ENCODE results near the gene GATA2. TPM values are rescaled to one million over a fixed set of nuclear protein-coding genes. Genes with fewer than 3 reads are reported as not detected.

Gene GATA2
- total RNA-seq, 2 donors from 2014 or later = 4.0 to 9.7 TPM

- Mint-ChIP-seq H3K36me3 (ENCODE audit: low read depth) (peaks cover 9% of the 10 kb centered on the region), H3K27me3 (peaks cover 67% of the 10 kb centered on the region), H3K4me1 (peaks cover 14% of the 10 kb centered on the region), H3K4me3 (no peak overlapping the region), H3K27ac (no peak overlapping the region)
- DNase-seq (no peak), ATAC-seq (no peak)
- H3K9me3 ChIP-seq (ENCODE audit: control insufficient read depth, low read length, poor library complexity, severe bottlenecking) = no peaks in the 10 kb centered on the region
Measured at GRCh38 chr3:128470134-128470899, 22.7 kb downstream of the GATA2 start.

- no peak for DNase-seq
- Mint-ChIP-seq H3K4me3 (no peak overlapping the region), H3K36me3 (ENCODE audit: low read depth) (peaks cover 11% of the 10 kb centered on the region), H3K27me3 (peaks cover 65% of the 10 kb centered on the region), H3K4me1 (peaks cover 16% of the 10 kb centered on the region), H3K27ac (no peak overlapping the region)
- ATAC-seq = no peak
- H3K9me3 ChIP-seq (ENCODE audit: control insufficient read depth, low read length, poor library complexity, severe bottlenecking) = no peaks in the 10 kb centered on the region
Measured at GRCh38 chr3:128469556-128469955, 23.4 kb downstream of the GATA2 start.

- no peaks in the 10 kb centered on the region for H3K9me3 ChIP-seq (ENCODE audit: control insufficient read depth, low read length, poor library complexity, severe bottlenecking)
- no peak overlapping the region for H3K27ac Mint-ChIP-seq
- ATAC-seq = no peak
Measured at GRCh38 chr3:128468791-128469527, 24.0 kb downstream of the GATA2 start.

GRCh38 chr3:128468285-128468790, 24.7 kb downstream of the GATA2 start:
- DNase-seq (no peak), ATAC-seq (no peak)
- Mint-ChIP-seq H3K27ac (peak overlapping the region; percentile 2), H3K36me3 (ENCODE audit: low read depth) (peaks cover 11% of the 10 kb centered on the region), H3K4me3 (no peak overlapping the region), H3K27me3 (peaks cover 62% of the 10 kb centered on the region), H3K4me1 (peaks cover 15% of the 10 kb centered on the region)
- H3K9me3 ChIP-seq (ENCODE audit: control insufficient read depth, low read length, poor library complexity, severe bottlenecking) = no peaks in the 10 kb centered on the region

More at GRCh38 chr3:128468791-128469527, 24.0 kb downstream of the GATA2 start:
- no peak for DNase-seq
- Mint-ChIP-seq H3K27me3 (peaks cover 65% of the 10 kb centered on the region), H3K4me3 (no peak overlapping the region), H3K4me1 (peaks cover 18% of the 10 kb centered on the region), H3K36me3 (ENCODE audit: low read depth) (peaks cover 11% of the 10 kb centered on the region)

- Mint-ChIP-seq H3K4me3 (no peak within 1 kb of the TSS), H3K4me1 (peaks cover 12% of the 10 kb centered on the region), H3K27ac (peak within 1 kb of the TSS; percentile 2), H3K27me3 (peaks cover 54% of the 10 kb centered on the region), H3K36me3 (ENCODE audit: low read depth) (peaks cover 11% of the 10 kb centered on the region)
- ATAC-seq = peak; percentile 85
- DNase-seq = no peak
- no peaks in the 10 kb centered on the region for H3K9me3 ChIP-seq (ENCODE audit: control insufficient read depth, low read length, poor library complexity, severe bottlenecking)
Measured at GRCh38 chr3:128466840-128467541, 26.0 kb downstream of the GATA2 start, which contains the start of gene DNAJB8. Gene DNAJB8 (minus strand): TSS chr3:128466890. CDS start chr3:128463245, 3,645 bp downstream.

- H3K36me3 Mint-ChIP-seq (ENCODE audit: low read depth) = peaks cover 8% of the 10 kb centered on the region
- ATAC-seq = no peak
- no peak overlapping the region for H3K27ac Mint-ChIP-seq
Measured at GRCh38 chr3:128464702-128465101, 28.3 kb downstream of the GATA2 start.

GRCh38 chr3:128464188-128464587, 28.8 kb downstream of the GATA2 start:
- Mint-ChIP-seq H3K36me3 (ENCODE audit: low read depth) (peaks cover 8% of the 10 kb centered on the region), H3K27ac (no peak overlapping the region)
- ATAC-seq = no peak

More at GRCh38 chr3:128464702-128465101, 28.3 kb downstream of the GATA2 start:
- peaks cover 50% of the 10 kb centered on the region for H3K27me3 Mint-ChIP-seq
- H3K9me3 ChIP-seq (ENCODE audit: control insufficient read depth, low read length, poor library complexity, severe bottlenecking) = no peaks in the 10 kb centered on the region
- peaks cover 12% of the 10 kb centered on the region for H3K4me1 Mint-ChIP-seq
- H3K4me3 Mint-ChIP-seq = no peak overlapping the region
- DNase-seq = no peak

GRCh38 chr3:128463771-128464170, 29.2 kb downstream of the GATA2 start:
- no peak for ATAC-seq
- no peak for DNase-seq
- no peaks in the 10 kb centered on the region for H3K9me3 ChIP-seq (ENCODE audit: control insufficient read depth, low read length, poor library complexity, severe bottlenecking)
- H3K27ac Mint-ChIP-seq = no peak overlapping the region
- peaks cover 12% of the 10 kb centered on the region for H3K4me1 Mint-ChIP-seq
- peaks cover 53% of the 10 kb centered on the region for H3K27me3 Mint-ChIP-seq
- H3K4me3 Mint-ChIP-seq = no peak overlapping the region
- H3K36me3 Mint-ChIP-seq (ENCODE audit: low read depth) = peaks cover 8% of the 10 kb centered on the region

More at GRCh38 chr3:128464188-128464587, 28.8 kb downstream of the GATA2 start:
- peaks cover 12% of the 10 kb centered on the region for H3K4me1 Mint-ChIP-seq
- no peaks in the 10 kb centered on the region for H3K9me3 ChIP-seq (ENCODE audit: control insufficient read depth, low read length, poor library complexity, severe bottlenecking)
- no peak for DNase-seq
- H3K4me3 Mint-ChIP-seq = no peak overlapping the region
- peaks cover 50% of the 10 kb centered on the region for H3K27me3 Mint-ChIP-seq

GRCh38 chr3:128463354-128463753, 29.6 kb downstream of the GATA2 start:
- Mint-ChIP-seq H3K27ac (no peak overlapping the region), H3K27me3 (peaks cover 54% of the 10 kb centered on the region), H3K4me1 (peaks cover 12% of the 10 kb centered on the region), H3K36me3 (ENCODE audit: low read depth) (peaks cover 8% of the 10 kb centered on the region), H3K4me3 (no peak overlapping the region)
- ATAC-seq (no peak), DNase-seq (no peak)
- H3K9me3 ChIP-seq (ENCODE audit: control insufficient read depth, low read length, poor library complexity, severe bottlenecking) = no peaks in the 10 kb centered on the region

GRCh38 chr3:128462931-128463330, 30.1 kb downstream of the GATA2 start:
- Mint-ChIP-seq H3K27ac (no peak overlapping the region), H3K36me3 (ENCODE audit: low read depth) (peaks cover 8% of the 10 kb centered on the region), H3K4me1 (peaks cover 12% of the 10 kb centered on the region), H3K27me3 (peaks cover 55% of the 10 kb centered on the region), H3K4me3 (no peak overlapping the region)
- ATAC-seq (no peak), DNase-seq (no peak)
- H3K9me3 ChIP-seq (ENCODE audit: control insufficient read depth, low read length, poor library complexity, severe bottlenecking) = no peaks in the 10 kb centered on the region

- H3K27ac Mint-ChIP-seq = no peak overlapping the region
Measured at GRCh38 chr3:128462341-128462910, 30.6 kb downstream of the GATA2 start.

GRCh38 chr3:128461731-128462130, 31.3 kb downstream of the GATA2 start:
- DNase-seq (no peak), ATAC-seq (no peak)
- H3K36me3 Mint-ChIP-seq (ENCODE audit: low read depth) = peaks cover 4% of the 10 kb centered on the region
- H3K27ac Mint-ChIP-seq = no peak overlapping the region
- H3K27me3 Mint-ChIP-seq = peaks cover 55% of the 10 kb centered on the region
- no peak overlapping the region for H3K4me3 Mint-ChIP-seq
- no peaks in the 10 kb centered on the region for H3K9me3 ChIP-seq (ENCODE audit: control insufficient read depth, low read length, poor library complexity, severe bottlenecking)
- H3K4me1 Mint-ChIP-seq = peaks cover 5% of the 10 kb centered on the region

More at GRCh38 chr3:128462341-128462910, 30.6 kb downstream of the GATA2 start:
- DNase-seq (no peak), ATAC-seq (no peak)
- H3K36me3 Mint-ChIP-seq (ENCODE audit: low read depth) = peaks cover 8% of the 10 kb centered on the region
- H3K27me3 Mint-ChIP-seq = peaks cover 60% of the 10 kb centered on the region
- H3K4me1 Mint-ChIP-seq = peaks cover 12% of the 10 kb centered on the region
- H3K4me3 Mint-ChIP-seq = no peak overlapping the region
- H3K9me3 ChIP-seq (ENCODE audit: control insufficient read depth, low read length, poor library complexity, severe bottlenecking) = no peaks in the 10 kb centered on the region

Data from T-helper 17 cell (primary cell).